ENCODE results near the gene PIGO. TPM values are rescaled to one million over a fixed set of nuclear protein-coding genes. Genes with fewer than 3 reads are reported as not detected.

The PIGO gene
- total RNA-seq = 25.1 TPM
- long read RNA-seq, transcript PIGO-202 (12 exons, 2,464 nt) = major isoform, 6 of 69 reads
- long read RNA-seq, partial matches to known transcripts = 47 of 69 reads
- long read RNA-seq, other reads (novel, unspliced or antisense) = 16 of 69 reads

- DNase-seq = peak; percentile 95
- Histone ChIP-seq H3K27ac (peak within 1 kb of the TSS; percentile 98), H3K36me3 (peaks cover 48% of the 10 kb centered on the region), H3K27me3 (ENCODE audit: low read depth) (no peaks in the 10 kb centered on the region), H3K4me1 (peaks cover 15% of the 10 kb centered on the region), H3K4me3 (peak within 1 kb of the TSS; percentile 86), H3K9me3 (no peaks in the 10 kb centered on the region)
- intact Hi-C loops (cut with DNase I) = no loop called here
- TF ChIP-seq CTCF (IDR thresholded peaks at IDR 0.05) = peak; percentile 82
- ATAC-seq = peak; percentile 96 to 98
Measured at GRCh38 chr9:35096035-35096849, at the start of gene PIGO. TSS of gene PIGO (minus strand) at chr9:35096591. CDS start at chr9:35095565, 1,026 bp downstream.

- H3K27ac ChIP-seq = no peak overlapping the region
- intact Hi-C loops (cut with DNase I) = no loop called here
- H3K4me1 ChIP-seq = no peaks in the 10 kb centered on the region
- peaks cover 31% of the 10 kb centered on the region for H3K9me3 ChIP-seq
- no peaks in the 10 kb centered on the region for H3K27me3 ChIP-seq (ENCODE audit: low read depth)
- no peak for DNase-seq
- TF ChIP-seq CTCF (IDR thresholded peaks at IDR 0.05) = no peak
- H3K36me3 ChIP-seq = no peaks in the 10 kb centered on the region
- ATAC-seq = no peak
- no peak overlapping the region for H3K4me3 ChIP-seq
Measured at GRCh38 chr9:35142037-35142436, 45.6 kb upstream of the PIGO start.

- DNase-seq = no peak
Measured at GRCh38 chr9:35140093-35140492, 43.7 kb upstream of the PIGO start.

GRCh38 chr9:35136866-35137265, 40.5 kb upstream of the PIGO start:
- ATAC-seq (no peak), DNase-seq (no peak)
- H3K36me3 ChIP-seq = no peaks in the 10 kb centered on the region
- H3K27me3 ChIP-seq (ENCODE audit: low read depth) = no peaks in the 10 kb centered on the region
- peaks cover 6% of the 10 kb centered on the region for H3K4me1 ChIP-seq
- intact Hi-C loops (cut with DNase I) = no loop called here
- H3K27ac ChIP-seq = no peak overlapping the region
- no peak overlapping the region for H3K4me3 ChIP-seq
- H3K9me3 ChIP-seq = peaks cover 19% of the 10 kb centered on the region
- TF ChIP-seq CTCF (IDR thresholded peaks at IDR 0.05) = no peak

More at GRCh38 chr9:35140093-35140492, 43.7 kb upstream of the PIGO start:
- no peak overlapping the region for H3K27ac ChIP-seq
- H3K4me3 ChIP-seq = no peak overlapping the region
- H3K27me3 ChIP-seq (ENCODE audit: low read depth) = no peaks in the 10 kb centered on the region
- intact Hi-C loops (cut with DNase I) = no loop called here
- peaks cover 28% of the 10 kb centered on the region for H3K9me3 ChIP-seq
- no peak for TF ChIP-seq CTCF (IDR thresholded peaks at IDR 0.05)
- no peak for ATAC-seq
- no peaks in the 10 kb centered on the region for H3K4me1 ChIP-seq
- no peaks in the 10 kb centered on the region for H3K36me3 ChIP-seq

GRCh38 chr9:35135988-35136387, 39.6 kb upstream of the PIGO start:
- no peak for ATAC-seq
- Histone ChIP-seq H3K4me1 (peaks cover 6% of the 10 kb centered on the region), H3K27me3 (ENCODE audit: low read depth) (no peaks in the 10 kb centered on the region), H3K36me3 (no peaks in the 10 kb centered on the region), H3K27ac (no peak overlapping the region), H3K4me3 (no peak overlapping the region), H3K9me3 (peaks cover 11% of the 10 kb centered on the region)
- DNase-seq = no peak
- no peak for TF ChIP-seq CTCF (IDR thresholded peaks at IDR 0.05)
- intact Hi-C loops (cut with DNase I) = no loop called here

Data from lower lobe of right lung (tissue), 2 donors.